Measurements from ENCODE around the gene ADORA1.

GRCh38 chr1:203153989-203154821 is 26.7 kb downstream of the ADORA1 start:
- TF ChIP-seq CTCF (IDR thresholded peaks at IDR 0.05; ENCODE audit: insufficient read depth, low read length, poor library complexity, severe bottlenecking), result no peak
- no peak for TF ChIP-seq EZH2phosphoT487 (conservative IDR thresholded peaks at IDR 0.05; ENCODE audit: low read length)

Measured in SU-DHL-6 (cell line).